K562 (cell line): ENCODE results near the gene RALGAPB. TPM values are rescaled to one million over a fixed set of nuclear protein-coding genes. Genes with fewer than 3 reads are reported as not detected.

Experiments
- ATAC-seq: fragments of 200-7000 bp; cut with Tn5 transposase; 3 replicates; pipeline ENCODE4 v1.9.1; 2020; ENCODE audit warnings: moderate library complexity
- BruUV-seq: library from RNA; stranded (reverse); fragments of 400-500 nt; replicated peaks from 2 replicates; lab custom pipeline; 2021; lab: Mats Ljungman, UMichigan
- CTCF ChIA-PET: fragments of 300-600 bp; formaldehyde crosslinking; extraction: SDS; loops from one replicate; lab custom pipeline; 2021; ENCODE audit warnings: low intra/inter-chr PET ratio; lab: Yijun Ruan, JAX
- POLR2A ChIA-PET: fragments of 300-600, 350-650 bp; sonication (Branson Sonifier 250); formaldehyde crosslinking; extraction: SDS; loops from one replicate; lab custom pipeline; 2021; ENCODE audit warnings: antibody characterized with exemption, inconsistent platforms; lab: Yijun Ruan, JAX
- DNase-seq, 4 experiments: peaks; one replicate each; pipeline versions ENCODE4 v3.0.0 to v3.0.0-alpha.2; 2011 to 2018; ENCODE audit warnings: low spot score in 3 of 4, mixed read lengths in 3 of 4; ENCODE audit errors: extremely low read depth in 1 of 4
- FAIRE-seq: peaks from 2 replicates; lab custom pipeline; 2011; peaks lifted over from hg19 to GRCh38; lab: Jason Lieb, UNC
- H2AFZ ChIP-seq: 2 replicates; pipeline ENCODE4 v1.6.0; 2011; ENCODE audit warnings: low read depth, low read length, control low read depth, inconsistent platforms
- H3K27ac ChIP-seq: fragments of 200-600 bp; 3 replicates; pipeline ENCODE4 v1.8.0; 2011; ENCODE audit warnings: low read depth, mild to moderate bottlenecking, control low read depth, inconsistent platforms, low read length, moderate library complexity, mixed read lengths; ENCODE audit errors: extremely low read depth
- H3K27me3 ChIP-seq, 2 experiments: fragments of 300-600 bp in 1 of 2; 2 replicates in 1 of 2; 3 replicates in 1 of 2; pipeline versions ENCODE4 v1.6.0 to v1.8.0; 2011; ENCODE audit warnings: inconsistent platforms in 2 of 2, low read length in 2 of 2, mild to moderate bottlenecking in 1 of 2, mixed read lengths in 1 of 2, moderate library complexity in 1 of 2; ENCODE audit not compliant: control insufficient read depth in 2 of 2, insufficient read depth in 2 of 2
- H3K36me3 ChIP-seq: fragments of 300-600 bp; 3 replicates; pipeline ENCODE4 v1.8.0; 2011; ENCODE audit warnings: mild to moderate bottlenecking, low read length, inconsistent platforms; ENCODE audit not compliant: control insufficient read depth, insufficient read depth
- H3K4me1 ChIP-seq, 2 experiments: fragments of 200-600 bp in 1 of 2; replicated peaks in 1 of 2; 2 replicates in 1 of 2; 3 replicates in 1 of 2; pipeline versions ENCODE4 v1.5.1 to v1.8.0; 2011; ENCODE audit warnings: inconsistent platforms in 2 of 2, low read length in 2 of 2, mild to moderate bottlenecking in 1 of 2, mixed read lengths in 1 of 2, moderate library complexity in 1 of 2; ENCODE audit not compliant: control insufficient read depth in 2 of 2, insufficient read depth in 2 of 2
- H3K4me2 ChIP-seq: 2 replicates; pipeline ENCODE4 v1.6.1; 2011; ENCODE audit warnings: low read length, control low read depth, inconsistent platforms, mixed read lengths; ENCODE audit not compliant: insufficient read depth
- H3K4me3 ChIP-seq: fragments of 200-600 bp; sonication (generic), shearing (Covaris generic); 2 replicates; pipeline ENCODE4 v1.5.1; 2016; ENCODE audit warnings: control low read depth, inconsistent platforms
- H3K79me2 ChIP-seq: fragments of 200-600 bp; 3 replicates; pipeline ENCODE4 v1.8.0; 2011; ENCODE audit warnings: low read length, inconsistent platforms; ENCODE audit not compliant: control insufficient read depth, insufficient read depth
- H3K9ac ChIP-seq, 2 experiments: 2 replicates each; pipeline versions ENCODE4 v1.6.0 to v1.6.1; 2011; ENCODE audit warnings: low read depth in 2 of 2, low read length in 2 of 2, control low read depth in 1 of 2, inconsistent platforms in 1 of 2, mild to moderate bottlenecking in 1 of 2, mixed read lengths in 1 of 2; ENCODE audit not compliant: insufficient read depth in 1 of 2
- H3K9me1 ChIP-seq: one replicate; pipeline ENCODE4 v1.6.0; 2011; ENCODE audit warnings: inconsistent platforms, mild to moderate bottlenecking, low read length, moderate library complexity; ENCODE audit not compliant: control insufficient read depth, insufficient read depth
- H3K9me3 ChIP-seq: replicated peaks from 2 replicates; pipeline ENCODE4 v1.5.1; 2011; ENCODE audit warnings: low read depth, low read length, inconsistent platforms; ENCODE audit not compliant: control insufficient read depth, insufficient read depth
- H4K20me1 ChIP-seq: replicated peaks from 2 replicates; pipeline ENCODE4 v1.6.1; 2011; ENCODE audit warnings: low read length, inconsistent platforms, mixed read lengths; ENCODE audit not compliant: control insufficient read depth, insufficient read depth
- CBX2 ChIP-seq: fragments of 200-600 bp; sonication (generic); IDR thresholded peaks from one replicate; pipeline ENCODE4 v1.6.1; 2012; ENCODE audit warnings: mild to moderate bottlenecking, low read length, inconsistent platforms; ENCODE audit not compliant: insufficient read depth, poor library complexity, severe bottlenecking
- HMGXB4 ChIP-seq: sonication (generic); formaldehyde crosslinking; IDR thresholded peaks from 2 replicates; pipeline ENCODE4 v1.8.1; 2023; ENCODE audit warnings: mild to moderate bottlenecking, missing genetic modification reagents
- NR3C1 ChIP-seq: sonication (generic); formaldehyde crosslinking; IDR thresholded peaks from 2 replicates; pipeline ENCODE4 v1.8.1; 2022; ENCODE audit warnings: missing genetic modification reagents
- SIN3A ChIP-seq, 2 experiments: fragments of 150-350 bp in 1 of 2; IDR thresholded peaks; 2 replicates each; pipeline ENCODE4 v1.6.1; 2011 to 2016; ENCODE audit warnings: borderline replicate concordance in 2 of 2, low read depth in 2 of 2, low read length in 2 of 2, mild to moderate bottlenecking in 2 of 2, moderate library complexity in 2 of 2; ENCODE audit not compliant: control insufficient read depth in 1 of 2
- SIRT6 ChIP-seq: IDR thresholded peaks from one replicate; pipeline ENCODE4 v1.6.1; 2012; ENCODE audit warnings: low read depth, mild to moderate bottlenecking, control low read depth, inconsistent platforms, low read length, moderate library complexity
- SRSF7 ChIP-seq: fragments of 200-400 bp; formaldehyde crosslinking; optimal IDR thresholded peaks from 2 replicates; pipeline ENCODE3; 2017; ENCODE audit warnings: mild to moderate bottlenecking, low read depth, low read length
- STAT5B ChIP-seq: fragments of 250-450 bp; sonication (Bioruptor Pico); IDR thresholded peaks from 2 replicates; pipeline ENCODE4 v1.8.0; 2021; ENCODE audit warnings: mild to moderate bottlenecking, inconsistent platforms
- ZBTB33 ChIP-seq: sonication (generic); formaldehyde crosslinking; IDR thresholded peaks from 2 replicates; pipeline ENCODE4 v1.8.1; 2023; ENCODE audit warnings: mild to moderate bottlenecking, missing genetic modification reagents
- ZNF197 ChIP-seq: fragments of 200-800 bp; sonication (Bioruptor generic); IDR thresholded peaks from 2 replicates; pipeline ENCODE4 v1.6.1; 2016; ENCODE audit warnings: low read depth, missing genetic modification characterization, missing compliant biosample characterization
- ZNF717 ChIP-seq: fragments of 250-450 bp; sonication (Bioruptor Pico); IDR thresholded peaks from 2 replicates; pipeline ENCODE4 v1.5.0; 2021
- WGBS: fragments of 100-300 bp; shearing (Covaris generic); methylation state at CpG from one replicate; pipeline ENCODE4 v1.1.6; 2016; ENCODE audit warnings: low coverage, mixed read lengths; ENCODE audit not compliant: insufficient coverage; ENCODE audit errors: missing lambda C conversion rate; 5-methylcytosine and 5-hydroxymethylcytosine counted together
- in situ Hi-C: fragments of 300-500 bp; cut with MboI; formaldehyde crosslinking; loops from 4 replicates; pipeline ENCODE4 v1.15.0; 2018; ENCODE audit warnings: inconsistent platforms, mixed read lengths
- intact Hi-C: fragments of 100-400 bp; cut with micrococcal nuclease; formaldehyde crosslinking; loops from 2 replicates; pipeline ENCODE4 v1.14.2; 2022
- polyA plus RNA-seq, 8 experiments: library from polyadenylated mRNA; depleted of rRNA in 4 of 8; stranded (reverse) in 5 of 8; unstranded in 3 of 8; fragments of >200 nt; fragmentation: Nextera tagmentation in 2 of 8; fragmentation: Illumina TruSeq in 1 of 8; extraction: Ambion mirVana in 2 of 8; extraction: Trizol in 1 of 8; gene quantifications; 2 replicates each; pipeline versions ENCODE4 v1.2.1 to v1.2.3, GENCODE V29; 2011 to 2014; ENCODE audit warnings: inconsistent platforms in 1 of 8, missing spikeins in 1 of 8
- total RNA-seq, 7 experiments: library from RNA; depleted of rRNA in 6 of 7; stranded (reverse); fragments of >200 nt in 6 of 7; fragmentation: Illumina TruSeq in 2 of 7; extraction: Trizol in 2 of 7; gene quantifications; 2 replicates each; pipeline versions ENCODE4 v1.2.1 to v1.2.3, GENCODE V29; 2011 to 2021; ENCODE audit warnings: low replicate concordance in 1 of 7

RALGAPB gene
- total and polyA plus RNA-seq, 9 of the 15 experiments (the other 6 are each of a cell fraction or from before 2014, with no cell fraction given), result 4.3 to 25.6 (median 13.6) TPM

GRCh38 chr20:38581830-38582358, 109.3 kb downstream of the RALGAPB start:
- ChIA-PET POLR2A (interaction anchor here (0.6 to 1.7 kb wide), 4 partner anchors 9 to 383 kb away, joined by 3 to 7 read pairs (median 3); no protein-coding TSS in a partner anchor), CTCF (no interaction called here)
- FAIRE-seq, result no peak
- BruUV-seq, result no TSS peak
- Histone ChIP-seq H3K4me2 (no peak overlapping the region), H3K79me2 (no peaks in the 10 kb centered on the region), H3K27ac (no peak overlapping the region), H3K9ac (no peak overlapping the region), H3K9me3 (no peaks in the 10 kb centered on the region), H3K4me3 (no peak overlapping the region), H3K27me3 (peaks cover 31 to 55% of the 10 kb centered on the region in 2 experiments), H3K36me3 (no peaks in the 10 kb centered on the region), H4K20me1 (no peaks in the 10 kb centered on the region), H3K4me1 (peaks cover 0 to 3% of the 10 kb centered on the region in 2 experiments; a peak in 1 of 5 replicates), H2AFZ (no peak overlapping the region), H3K9me1 (no peaks in the 10 kb centered on the region)
- intact Hi-C loops (no loop called here), in situ Hi-C loops (no loop called here)
- TF ChIP-seq ZNF197 (CRISPR knock-in tag) (no peak), NR3C1 (CRISPR knock-in tag) (no peak)
- ATAC-seq, result no peak
- whole genome bisulfite sequencing, result 3% methylated on average over 4 of the region's 4 CpGs
- no peak for DNase-seq

- Histone ChIP-seq H3K27ac (no peak overlapping the region), H4K20me1 (no peaks in the 10 kb centered on the region), H3K4me2 (no peak overlapping the region), H3K4me1 (peaks cover 0 to 3% of the 10 kb centered on the region in 2 experiments; a peak in 1 of 5 replicates), H3K9ac (no peak overlapping the region), H2AFZ (no peak overlapping the region), H3K9me3 (no peaks in the 10 kb centered on the region), H3K9me1 (no peaks in the 10 kb centered on the region), H3K36me3 (no peaks in the 10 kb centered on the region), H3K27me3 (peaks cover 34 to 61% of the 10 kb centered on the region in 2 experiments), H3K4me3 (no peak overlapping the region), H3K79me2 (no peaks in the 10 kb centered on the region)
- no peak for ATAC-seq
- ChIA-PET CTCF (no interaction called here), POLR2A (no interaction called here)
- 6% methylated on average over 3 of the region's 4 CpGs for WGBS
- no peak for DNase-seq
- no TSS peak for BruUV-seq
- FAIRE-seq, result no peak
- intact Hi-C loops, result no loop called here
- in situ Hi-C loops, result no loop called here
- no peak for TF ChIP-seq NR3C1 (CRISPR knock-in tag)
- no peak for TF ChIP-seq SIRT6
- TF ChIP-seq SIN3A (IDR thresholded peaks at IDR 0.05; ENCODE audit: borderline replicate concordance in 2 of 2, control insufficient read depth in 1 of 2, low read depth in 2 of 2, low read length in 2 of 2), result no peak
- TF ChIP-seq CBX2, result no peak
- TF ChIP-seq ZBTB33 (CRISPR knock-in tag), result no peak
- TF ChIP-seq SRSF7, result no peak
- TF ChIP-seq ZNF717 (CRISPR knock-in tag), result no peak
- TF ChIP-seq HMGXB4 (CRISPR knock-in tag), result no peak
- TF ChIP-seq STAT5B, result no peak
Measured at GRCh38 chr20:38583306-38583705, 110.7 kb downstream of the RALGAPB start.
